Endothelial cell of umbilical vein (primary cell): Measurements from ENCODE around the gene KPNB1. TPM values are rescaled to one million over a fixed set of nuclear protein-coding genes. Genes with fewer than 3 reads are reported as not detected.

Experiments used
- BruUV-seq: library from RNA; stranded (reverse); fragments of 400-500 nt; replicated peaks from 2 replicates; lab custom pipeline; 2021; lab: Mats Ljungman, UMichigan
- CTCF ChIA-PET: fragments of 300-600, 350-600 bp; sonication (Branson Sonifier 250); formaldehyde crosslinking; loops from one replicate; lab custom pipeline; 2021; ENCODE audit warnings: antibody characterized with exemption, inconsistent platforms; lab: Charles Lee
- POLR2A ChIA-PET: fragments of 300-600, 350-600 bp; sonication (Branson Sonifier 250); formaldehyde crosslinking; loops from one replicate; lab custom pipeline; 2021; ENCODE audit warnings: antibody characterized with exemption, inconsistent platforms; lab: Charles Lee
- DNase-seq: peaks from one replicate; pipeline ENCODE4 v3.0.0-alpha.2; 2011; ENCODE audit warnings: low read depth, low spot score
- FAIRE-seq: peaks from 2 replicates; lab custom pipeline; 2011; peaks lifted over from hg19 to GRCh38; lab: Jason Lieb, UNC
- H2AFZ ChIP-seq: 2 replicates; pipeline ENCODE4 v1.6.0; 2012; ENCODE audit warnings: low read depth, low read length, control low read depth, inconsistent platforms
- H3K27ac ChIP-seq: 2 replicates; pipeline ENCODE4 v1.5.1; 2011; ENCODE audit warnings: low read depth, mild to moderate bottlenecking, control low read depth, low read length, moderate library complexity; ENCODE audit not compliant: insufficient read depth
- H3K27me3 ChIP-seq, 2 experiments: 2 replicates each; pipeline versions ENCODE4 v1.6.0 to v1.6.1; 2011; ENCODE audit warnings: low read length in 2 of 2, mixed read lengths in 1 of 2; ENCODE audit not compliant: control insufficient read depth in 2 of 2, insufficient read depth in 2 of 2
- H3K36me3 ChIP-seq, 2 experiments: 2 replicates in 1 of 2; 3 replicates in 1 of 2; pipeline ENCODE4 v1.5.1; 2011; ENCODE audit warnings: low read length in 2 of 2, mild to moderate bottlenecking in 1 of 2, moderate library complexity in 1 of 2; ENCODE audit not compliant: control insufficient read depth in 2 of 2, insufficient read depth in 2 of 2; ENCODE audit errors: extremely low read depth in 1 of 2
- H3K4me1 ChIP-seq: 3 replicates; pipeline ENCODE4 v1.5.1; 2011; ENCODE audit warnings: mild to moderate bottlenecking, low read length; ENCODE audit not compliant: control insufficient read depth, insufficient read depth; ENCODE audit errors: extremely low read depth
- H3K4me2 ChIP-seq: 2 replicates; pipeline ENCODE4 v1.6.1; 2011; ENCODE audit warnings: low read length, control low read depth, mixed read lengths; ENCODE audit not compliant: insufficient read depth
- H3K4me3 ChIP-seq, 3 experiments: fragments of 200-600 bp in 1 of 3; sonication (generic), shearing (Covaris generic) in 1 of 3; replicated peaks in 1 of 3; 2 replicates each; pipeline ENCODE4 v1.5.1; 2011 to 2016; ENCODE audit warnings: control low read depth in 3 of 3, low read length in 3 of 3, mild to moderate bottlenecking in 2 of 3, inconsistent platforms in 1 of 3, low read depth in 1 of 3, moderate library complexity in 1 of 3; ENCODE audit not compliant: insufficient read depth in 1 of 3
- H3K79me2 ChIP-seq: 2 replicates; pipeline ENCODE4 v1.6.0; 2012; ENCODE audit warnings: low read length, inconsistent platforms; ENCODE audit not compliant: control insufficient read depth, insufficient read depth
- H3K9ac ChIP-seq: replicated peaks from 2 replicates; pipeline ENCODE3; 2011; ENCODE audit warnings: low read length, control low read depth; ENCODE audit not compliant: insufficient read depth; ENCODE audit errors: extremely low read depth
- H3K9me1 ChIP-seq: replicated peaks from 3 replicates; pipeline ENCODE4 v1.6.0; 2011; ENCODE audit warnings: mild to moderate bottlenecking, low read length; ENCODE audit not compliant: control insufficient read depth, insufficient read depth; ENCODE audit errors: extremely low read depth
- H3K9me3 ChIP-seq: replicated peaks from 2 replicates; pipeline ENCODE4 v1.5.1; 2012; ENCODE audit warnings: low read length, inconsistent platforms; ENCODE audit not compliant: control insufficient read depth, insufficient read depth
- H4K20me1 ChIP-seq: replicated peaks from 2 replicates; pipeline ENCODE3; 2011; ENCODE audit warnings: mild to moderate bottlenecking, low read length; ENCODE audit not compliant: control insufficient read depth, insufficient read depth; ENCODE audit errors: extremely low read depth
- FOS ChIP-seq: IDR thresholded peaks from 2 replicates; pipeline ENCODE4 v1.6.1; 2011; ENCODE audit warnings: mild to moderate bottlenecking, low read length, moderate library complexity, borderline replicate concordance; ENCODE audit not compliant: insufficient read depth
- GATA2 ChIP-seq: IDR thresholded peaks from 2 replicates; pipeline ENCODE4 v1.7.0; 2011; ENCODE audit warnings: low read depth, mild to moderate bottlenecking, moderate library complexity, mixed read lengths, low read length; ENCODE audit not compliant: insufficient read length, insufficient read depth
- JUN ChIP-seq: IDR thresholded peaks from 2 replicates; pipeline ENCODE4 v1.6.1; 2011; ENCODE audit warnings: borderline replicate concordance, low read depth; ENCODE audit not compliant: insufficient read length, insufficient read depth
- MAX ChIP-seq: IDR thresholded peaks from 2 replicates; pipeline ENCODE4 v1.6.1; 2011; ENCODE audit not compliant: insufficient read depth, insufficient read length
- MYC ChIP-seq: IDR thresholded peaks from one replicate; pipeline ENCODE4 v1.6.1; 2011; ENCODE audit warnings: mild to moderate bottlenecking, low read depth, low read length
- POLR2A ChIP-seq: IDR thresholded peaks from 2 replicates; pipeline ENCODE4 v1.6.1; 2012; ENCODE audit warnings: low read depth, mild to moderate bottlenecking, control low read depth, low read length
- dilution Hi-C: fragments of 300-500 bp; cut with MboI; formaldehyde crosslinking; loops from one replicate; pipeline ENCODE4 v1.15.0; 2019; ENCODE audit warnings: low sequenced_read_pairs; ENCODE audit not compliant: extremely low pct_ligation_motif_present
- intact Hi-C: fragments of 100-400 bp; cut with micrococcal nuclease; formaldehyde crosslinking; loops from one replicate; pipeline ENCODE4 v1.10.0; 2022
- polyA plus RNA-seq, 4 experiments: library from polyadenylated mRNA; depleted of rRNA in 3 of 4; stranded (reverse) in 3 of 4; unstranded in 1 of 4; fragments of >200 nt; gene quantifications; 2 replicates each; pipeline versions ENCODE4 v1.2.1 to v1.2.3, GENCODE V29; 2011 to 2012; ENCODE audit warnings: missing spikeins in 1 of 4
- total RNA-seq: library from RNA; stranded (reverse); gene quantifications from 2 replicates; pipeline ENCODE4 v1.2.3, GENCODE V29; 2021
- TF ChIP-seq, protein P1 (sequence below), 2 donors: IDR thresholded peaks; 1 replicate in 1 of 2; 2 replicates in 1 of 2; pipeline ENCODE4 v1.5.1; 2011; ENCODE audit warnings: low read length in 2 of 2, mild to moderate bottlenecking in 2 of 2, moderate library complexity in 2 of 2, control low read depth in 1 of 2, inconsistent platforms in 1 of 2, low read depth in 1 of 2; ENCODE audit not compliant: insufficient read depth in 1 of 2; ENCODE audit errors: extremely low read depth in 1 of 2

Gene KPNB1
- total and polyA plus RNA-seq, 2 donors (not counting 3 experiments of a cell fraction or from before 2014, with no cell fraction given): 119 to 495 TPM

DNA sequence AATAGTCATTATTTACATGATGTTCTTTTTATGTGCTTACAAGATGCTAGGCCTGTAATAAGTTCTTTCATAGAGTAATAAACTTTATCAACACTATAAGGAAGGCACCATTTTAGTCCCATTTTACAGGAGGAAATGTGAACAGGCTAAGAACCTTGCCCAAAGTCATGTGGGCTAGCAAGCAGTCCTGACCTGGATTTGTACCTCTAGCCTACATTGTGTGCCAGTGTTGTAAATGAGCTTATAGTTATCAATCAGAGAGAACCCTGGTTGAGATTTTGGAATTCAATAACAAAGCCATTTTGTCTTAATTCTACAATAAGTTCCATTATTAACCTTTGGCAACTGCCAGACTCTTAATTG, 37.6 kb downstream of the KPNB1 start:
- H3K36me3 ChIP-seq: peaks cover 8 to 11% of the 10 kb centered on the region in 2 experiments
- peaks cover 31% of the 10 kb centered on the region for H3K4me1 ChIP-seq
- FAIRE-seq (no peak), DNase-seq (no peak)
- H3K9me3 ChIP-seq: no peaks in the 10 kb centered on the region
- intact Hi-C loops (loop anchor here (5.0 kb wide), 1 partner anchor 35 kb away; no protein-coding TSS in a partner anchor), dilution Hi-C loops (no loop called here)
- BruUV-seq: no TSS peak
- no peak overlapping the region for H2AFZ ChIP-seq
- peaks cover 2% of the 10 kb centered on the region for H4K20me1 ChIP-seq
- POLR2A ChIA-PET: no interaction called here
- TF ChIP-seq MYC (no peak), POLR2A (no peak), JUN (no peak), MAX (no peak), GATA2 (no peak), FOS (no peak)
- TF ChIP-seq, protein P1, sequence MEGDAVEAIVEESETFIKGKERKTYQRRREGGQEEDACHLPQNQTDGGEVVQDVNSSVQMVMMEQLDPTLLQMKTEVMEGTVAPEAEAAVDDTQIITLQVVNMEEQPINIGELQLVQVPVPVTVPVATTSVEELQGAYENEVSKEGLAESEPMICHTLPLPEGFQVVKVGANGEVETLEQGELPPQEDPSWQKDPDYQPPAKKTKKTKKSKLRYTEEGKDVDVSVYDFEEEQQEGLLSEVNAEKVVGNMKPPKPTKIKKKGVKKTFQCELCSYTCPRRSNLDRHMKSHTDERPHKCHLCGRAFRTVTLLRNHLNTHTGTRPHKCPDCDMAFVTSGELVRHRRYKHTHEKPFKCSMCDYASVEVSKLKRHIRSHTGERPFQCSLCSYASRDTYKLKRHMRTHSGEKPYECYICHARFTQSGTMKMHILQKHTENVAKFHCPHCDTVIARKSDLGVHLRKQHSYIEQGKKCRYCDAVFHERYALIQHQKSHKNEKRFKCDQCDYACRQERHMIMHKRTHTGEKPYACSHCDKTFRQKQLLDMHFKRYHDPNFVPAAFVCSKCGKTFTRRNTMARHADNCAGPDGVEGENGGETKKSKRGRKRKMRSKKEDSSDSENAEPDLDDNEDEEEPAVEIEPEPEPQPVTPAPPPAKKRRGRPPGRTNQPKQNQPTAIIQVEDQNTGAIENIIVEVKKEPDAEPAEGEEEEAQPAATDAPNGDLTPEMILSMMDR (IDR thresholded peaks at IDR 0.05; ENCODE audit: extremely low read depth in 1 of 2, insufficient read depth in 1 of 2, low read depth in 1 of 2, low read length in 2 of 2): no peak
- H3K4me3 ChIP-seq: no peak overlapping the region
- H3K27ac ChIP-seq: peak overlapping the region; percentile 46
- no peaks in the 10 kb centered on the region for H3K9me1 ChIP-seq
- H3K27me3 ChIP-seq: no peaks in the 10 kb centered on the region
- H3K79me2 ChIP-seq: no peaks in the 10 kb centered on the region
- CTCF ChIA-PET: interaction anchor here (1.0 to 1.9 kb wide), 5 partner anchors 9 to 23 kb away, joined by 3 to 8 read pairs (median 4); no protein-coding TSS in a partner anchor
- no peak overlapping the region for H3K4me2 ChIP-seq
- no peak overlapping the region for H3K9ac ChIP-seq
